Left ventricle myocardium inferior (tissue), 1 donor: Measurements from ENCODE around the gene CCT7. TPM values are rescaled to one million over a fixed set of nuclear protein-coding genes. Genes with fewer than 3 reads are reported as not detected.

ENCODE experiments used
- DNase-seq: peaks from one replicate; pipeline ENCODE4 v3.0.0-alpha.2; 2020
- H3K27ac ChIP-seq: fragments of 200-600 bp; replicated peaks from 2 replicates; pipeline ENCODE4 v1.8.0; 2021
- H3K27me3 ChIP-seq: fragments of 200-600 bp; 2 replicates; pipeline ENCODE4 v1.8.0; 2021; ENCODE audit warnings: low read depth
- H3K36me3 ChIP-seq: fragments of 200-600 bp; 2 replicates; pipeline ENCODE4 v1.8.0; 2021
- H3K4me1 ChIP-seq: fragments of 200-600 bp; 2 replicates; pipeline ENCODE4 v1.8.0; 2021
- H3K4me3 ChIP-seq: fragments of 200-600 bp; 2 replicates; pipeline ENCODE4 v1.8.0; 2021; ENCODE audit warnings: mild to moderate bottlenecking, moderate library complexity
- H3K9me3 ChIP-seq: fragments of 200-600 bp; replicated peaks from 2 replicates; pipeline ENCODE4 v1.8.0; 2021
- CTCF ChIP-seq: fragments of 200-600 bp; IDR thresholded peaks from 2 replicates; pipeline ENCODE4 v1.8.0; 2021; ENCODE audit warnings: antibody characterized with exemption, mild to moderate bottlenecking, borderline replicate concordance
- intact Hi-C: fragments of 100-400 bp; cut with micrococcal nuclease; formaldehyde crosslinking; loops from one replicate; pipeline ENCODE4 v1.11.0; 2022
- total RNA-seq: library from RNA; stranded (reverse); fragmentation: NEBNext Ultra II Directional; extraction: Animal tissue kit (Norgen Biotek cat#: 25700); gene quantifications from one replicate; pipeline ENCODE4 v1.2.1, GENCODE V29; 2021
- donor health status: DM: no; HTN: yes; CAD: no; lungs with severe emphysema.

Gene CCT7
- total RNA-seq, 1 donor from 2014 or later = 197 TPM

GRCh38 chr2:73210696-73211095, 23.4 kb upstream of the CCT7 start:
- intact Hi-C loops = no loop called here
- no peak for DNase-seq
- peaks cover 16% of the 10 kb centered on the region for H3K27me3 ChIP-seq

GRCh38 chr2:73212098-73212447, 22.0 kb upstream of the CCT7 start:
- H3K4me3 ChIP-seq = no peak overlapping the region
- no peak for TF ChIP-seq CTCF
- intact Hi-C loops = no loop called here
- H3K27me3 ChIP-seq = peaks cover 2% of the 10 kb centered on the region
- no peak for DNase-seq
- H3K36me3 ChIP-seq = no peaks in the 10 kb centered on the region
- no peaks in the 10 kb centered on the region for H3K9me3 ChIP-seq
- peaks cover 25% of the 10 kb centered on the region for H3K4me1 ChIP-seq
- no peak overlapping the region for H3K27ac ChIP-seq

More at GRCh38 chr2:73210696-73211095, 23.4 kb upstream of the CCT7 start:
- no peak overlapping the region for H3K27ac ChIP-seq
- no peaks in the 10 kb centered on the region for H3K9me3 ChIP-seq
- H3K36me3 ChIP-seq = no peaks in the 10 kb centered on the region
- H3K4me3 ChIP-seq = no peak overlapping the region
- no peak for TF ChIP-seq CTCF
- H3K4me1 ChIP-seq = peaks cover 25% of the 10 kb centered on the region

- H3K4me1 ChIP-seq = peaks cover 25% of the 10 kb centered on the region
- intact Hi-C loops = no loop called here
- no peaks in the 10 kb centered on the region for H3K27me3 ChIP-seq
- H3K9me3 ChIP-seq = no peaks in the 10 kb centered on the region
- H3K36me3 ChIP-seq = no peaks in the 10 kb centered on the region
- H3K4me3 ChIP-seq = no peak overlapping the region
- peak; percentile 68 for DNase-seq
- peak; percentile 92 for TF ChIP-seq CTCF
- peak overlapping the region; percentile 75 for H3K27ac ChIP-seq
Observed at GRCh38 chr2:73212448-73213176, 21.5 kb upstream of the CCT7 start.

- H3K36me3 ChIP-seq = no peaks in the 10 kb centered on the region
- no peaks in the 10 kb centered on the region for H3K27me3 ChIP-seq
- intact Hi-C loops = no loop called here
- DNase-seq = peak; percentile 85
- H3K9me3 ChIP-seq = no peaks in the 10 kb centered on the region
- H3K27ac ChIP-seq = peak within 1 kb of the TSS; percentile 75
- peaks cover 38% of the 10 kb centered on the region for H3K4me1 ChIP-seq
- TF ChIP-seq CTCF = no peak
- H3K4me3 ChIP-seq = peak within 1 kb of the TSS; percentile 92
Observed at GRCh38 chr2:73214120-73215035, 19.7 kb upstream of the CCT7 start, which contains the start of gene SMYD5. TSS of gene SMYD5 (plus strand) at chr2:73214245. CDS start at chr2:73214267, 22 bp downstream.

GRCh38 chr2:73215254-73215653, 18.9 kb upstream of the CCT7 start:
- intact Hi-C loops = no loop called here
- peak overlapping the region; percentile 92 for H3K4me3 ChIP-seq
- no peak for TF ChIP-seq CTCF

More at GRCh38 chr2:73215254-73215653, 18.9 kb upstream of the CCT7 start:
- Histone ChIP-seq H3K27ac (no peak overlapping the region), H3K9me3 (no peaks in the 10 kb centered on the region), H3K27me3 (no peaks in the 10 kb centered on the region), H3K36me3 (peaks cover 5% of the 10 kb centered on the region), H3K4me1 (peaks cover 38% of the 10 kb centered on the region)
- DNase-seq = no peak
